ENCODE results near the gene OLFML3. TPM values are rescaled to one million over a fixed set of nuclear protein-coding genes. Genes with fewer than 3 reads are reported as not detected.

The OLFML3 gene
- total RNA-seq, 1 donor from 2014 or later = 37.0 TPM

DNA sequence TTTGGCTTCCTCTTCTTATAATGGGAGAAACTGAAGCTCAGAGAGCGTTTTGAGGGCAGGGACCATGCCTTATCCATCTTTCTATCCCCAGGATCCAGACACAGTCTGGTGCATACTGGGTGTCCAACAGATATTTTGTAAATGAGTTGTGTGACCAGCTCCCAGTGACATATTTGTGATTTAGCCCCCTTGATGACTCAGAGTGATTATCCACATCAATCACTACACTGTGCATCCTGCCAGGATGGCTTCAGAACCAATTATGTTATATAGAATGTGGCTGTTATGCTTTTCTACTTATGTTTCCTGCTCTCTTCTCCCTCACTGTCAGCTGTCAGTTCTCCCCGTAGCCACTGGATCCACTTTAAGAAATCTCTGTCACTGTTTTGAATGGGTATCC is 11.3 kb downstream of the OLFML3 start:
- TF ChIP-seq CTCF (IDR thresholded peaks at IDR 0.05) = no peak
- DNase-seq (ENCODE audit: extremely low spot score, unreplicated experiment) = no peak
- H3K4me1 Mint-ChIP-seq (ENCODE audit: unreplicated experiment) = peaks cover 3% of the 10 kb centered on the region
- peaks cover 7% of the 10 kb centered on the region for H3K36me3 Mint-ChIP-seq (ENCODE audit: unreplicated experiment)
- no peaks in the 10 kb centered on the region for H3K27me3 Mint-ChIP-seq (ENCODE audit: unreplicated experiment)
- peaks cover 19% of the 10 kb centered on the region for H3K9me3 Mint-ChIP-seq (ENCODE audit: unreplicated experiment)
- no peak overlapping the region for H3K4me3 Mint-ChIP-seq (ENCODE audit: unreplicated experiment)
- no peak overlapping the region for H3K27ac Mint-ChIP-seq (ENCODE audit: unreplicated experiment)

DNA sequence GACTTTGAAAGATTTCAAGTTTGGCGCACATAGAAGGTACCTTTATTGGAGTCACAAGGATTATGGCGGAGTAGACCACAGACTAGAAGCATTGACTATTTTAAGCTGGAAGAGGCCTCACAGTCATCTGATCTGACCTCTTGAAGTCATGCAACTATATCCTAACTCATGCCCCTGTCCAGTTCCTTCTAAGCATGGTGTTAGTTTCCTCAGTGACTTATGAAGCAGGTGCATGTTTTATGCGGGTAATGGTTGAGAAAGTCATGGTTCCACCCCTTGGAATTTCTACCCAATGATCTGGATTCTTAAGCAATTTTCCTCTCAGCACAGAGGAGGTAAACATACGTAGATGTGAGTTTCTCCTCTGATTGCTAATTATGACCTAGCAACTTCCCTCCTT is 11.7 kb downstream of the OLFML3 start:
- H3K4me1 Mint-ChIP-seq (ENCODE audit: unreplicated experiment) = peaks cover 3% of the 10 kb centered on the region
- H3K36me3 Mint-ChIP-seq (ENCODE audit: unreplicated experiment) = peaks cover 7% of the 10 kb centered on the region
- DNase-seq (ENCODE audit: extremely low spot score, unreplicated experiment) = no peak
- no peak for TF ChIP-seq CTCF (IDR thresholded peaks at IDR 0.05)
- H3K27me3 Mint-ChIP-seq (ENCODE audit: unreplicated experiment) = no peaks in the 10 kb centered on the region
- peaks cover 20% of the 10 kb centered on the region for H3K9me3 Mint-ChIP-seq (ENCODE audit: unreplicated experiment)
- H3K4me3 Mint-ChIP-seq (ENCODE audit: unreplicated experiment) = no peak overlapping the region
- no peak overlapping the region for H3K27ac Mint-ChIP-seq (ENCODE audit: unreplicated experiment)

- H3K9me3 Mint-ChIP-seq (ENCODE audit: unreplicated experiment) = peaks cover 19% of the 10 kb centered on the region
- no peaks in the 10 kb centered on the region for H3K27me3 Mint-ChIP-seq (ENCODE audit: unreplicated experiment)
- peaks cover 7% of the 10 kb centered on the region for H3K36me3 Mint-ChIP-seq (ENCODE audit: unreplicated experiment)
- H3K4me1 Mint-ChIP-seq (ENCODE audit: unreplicated experiment) = peaks cover 3% of the 10 kb centered on the region
- no peak for TF ChIP-seq CTCF (IDR thresholded peaks at IDR 0.05)
- H3K27ac Mint-ChIP-seq (ENCODE audit: unreplicated experiment) = no peak overlapping the region
- no peak overlapping the region for H3K4me3 Mint-ChIP-seq (ENCODE audit: unreplicated experiment)
- DNase-seq (ENCODE audit: extremely low spot score, unreplicated experiment) = no peak
Measured at GRCh38 chr1:113991467-113991997, 12.3 kb downstream of the OLFML3 start.

- no peaks in the 10 kb centered on the region for H3K27me3 Mint-ChIP-seq (ENCODE audit: unreplicated experiment)
- H3K27ac Mint-ChIP-seq (ENCODE audit: unreplicated experiment) = no peak overlapping the region
- peaks cover 19% of the 10 kb centered on the region for H3K9me3 Mint-ChIP-seq (ENCODE audit: unreplicated experiment)
- TF ChIP-seq CTCF (IDR thresholded peaks at IDR 0.05) = no peak
- H3K4me3 Mint-ChIP-seq (ENCODE audit: unreplicated experiment) = no peak overlapping the region
- peaks cover 4% of the 10 kb centered on the region for H3K36me3 Mint-ChIP-seq (ENCODE audit: unreplicated experiment)
- no peaks in the 10 kb centered on the region for H3K4me1 Mint-ChIP-seq (ENCODE audit: unreplicated experiment)
- DNase-seq (ENCODE audit: extremely low spot score, unreplicated experiment) = no peak
Measured at GRCh38 chr1:113993072-113993471, 13.8 kb downstream of the OLFML3 start.

- TF ChIP-seq CTCF (IDR thresholded peaks at IDR 0.05) = no peak
- Mint-ChIP-seq H3K4me3 (ENCODE audit: unreplicated experiment) (no peak overlapping the region), H3K4me1 (ENCODE audit: unreplicated experiment) (peaks cover 3% of the 10 kb centered on the region), H3K27ac (ENCODE audit: unreplicated experiment) (no peak overlapping the region), H3K27me3 (ENCODE audit: unreplicated experiment) (peaks cover 4% of the 10 kb centered on the region), H3K36me3 (ENCODE audit: unreplicated experiment) (peaks cover 4% of the 10 kb centered on the region), H3K9me3 (ENCODE audit: unreplicated experiment) (peaks cover 19% of the 10 kb centered on the region)
- DNase-seq (ENCODE audit: extremely low spot score, unreplicated experiment) = no peak
Measured at GRCh38 chr1:113993766-113994165, 14.5 kb downstream of the OLFML3 start.
